Measurements from ENCODE around the gene CIRBP.

Gene CIRBP

DNA sequence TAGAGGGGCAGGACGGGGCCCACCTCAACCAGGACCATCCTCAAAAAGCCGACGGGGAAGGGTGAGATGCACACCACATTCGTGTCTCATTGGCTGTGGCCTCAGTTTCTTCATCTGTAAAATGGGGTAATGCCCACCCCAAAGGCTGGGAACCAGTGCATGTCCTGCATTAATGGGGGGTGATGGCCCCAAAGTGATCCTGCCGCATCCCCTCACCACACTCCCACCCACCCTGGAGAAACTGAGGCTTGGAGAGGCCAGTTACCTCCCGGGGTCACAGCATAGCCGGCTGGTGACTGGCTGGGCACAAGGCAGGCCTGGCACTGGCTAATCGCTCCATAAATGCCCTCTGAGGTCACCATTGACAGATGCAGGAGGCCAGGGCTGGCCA, 21.4 kb upstream of the CIRBP start:
- no peak for DNase-seq (ENCODE audit: low read depth)
- peak overlapping the region; percentile 39 for H3K4me3 ChIP-seq (ENCODE audit: low read length)
- TF ChIP-seq, protein P1, sequence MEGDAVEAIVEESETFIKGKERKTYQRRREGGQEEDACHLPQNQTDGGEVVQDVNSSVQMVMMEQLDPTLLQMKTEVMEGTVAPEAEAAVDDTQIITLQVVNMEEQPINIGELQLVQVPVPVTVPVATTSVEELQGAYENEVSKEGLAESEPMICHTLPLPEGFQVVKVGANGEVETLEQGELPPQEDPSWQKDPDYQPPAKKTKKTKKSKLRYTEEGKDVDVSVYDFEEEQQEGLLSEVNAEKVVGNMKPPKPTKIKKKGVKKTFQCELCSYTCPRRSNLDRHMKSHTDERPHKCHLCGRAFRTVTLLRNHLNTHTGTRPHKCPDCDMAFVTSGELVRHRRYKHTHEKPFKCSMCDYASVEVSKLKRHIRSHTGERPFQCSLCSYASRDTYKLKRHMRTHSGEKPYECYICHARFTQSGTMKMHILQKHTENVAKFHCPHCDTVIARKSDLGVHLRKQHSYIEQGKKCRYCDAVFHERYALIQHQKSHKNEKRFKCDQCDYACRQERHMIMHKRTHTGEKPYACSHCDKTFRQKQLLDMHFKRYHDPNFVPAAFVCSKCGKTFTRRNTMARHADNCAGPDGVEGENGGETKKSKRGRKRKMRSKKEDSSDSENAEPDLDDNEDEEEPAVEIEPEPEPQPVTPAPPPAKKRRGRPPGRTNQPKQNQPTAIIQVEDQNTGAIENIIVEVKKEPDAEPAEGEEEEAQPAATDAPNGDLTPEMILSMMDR (conservative IDR thresholded peaks at IDR 0.05; ENCODE audit: low read depth, low read length): no peak

DNA sequence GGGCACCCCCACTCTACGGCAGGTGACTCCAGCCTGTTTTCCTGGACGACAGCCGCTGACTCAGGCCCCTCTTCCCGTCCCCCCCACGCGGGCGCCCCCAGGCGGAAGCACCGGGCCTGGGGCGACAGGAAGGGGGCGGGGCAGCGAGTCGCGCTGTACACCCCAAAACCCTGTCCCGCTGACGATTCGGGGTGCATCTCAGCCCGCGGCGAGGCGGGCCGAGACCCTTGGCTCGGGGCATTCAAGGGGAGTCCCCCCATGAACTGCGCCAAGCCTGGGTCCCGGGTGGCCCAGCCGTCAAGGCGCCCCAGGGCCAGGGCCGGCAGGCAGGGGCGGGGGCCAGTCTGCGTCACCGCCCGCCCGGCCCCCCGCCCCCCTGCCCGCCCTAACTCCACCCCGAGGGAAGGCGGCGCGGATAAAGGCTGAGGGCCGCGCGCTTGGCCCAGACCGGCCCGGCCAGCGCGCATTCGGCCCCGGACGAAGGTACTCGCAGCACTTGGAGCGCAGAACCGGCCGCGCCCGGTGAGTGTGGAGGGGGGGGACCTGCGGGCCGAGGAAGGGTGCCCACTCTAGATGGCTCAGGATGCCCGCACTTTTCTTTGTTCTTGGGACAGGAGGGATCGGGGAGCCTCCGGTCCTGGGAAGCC, 20.9 kb upstream of the CIRBP start, which contains the start of gene MIDN:
MIDN (plus strand) TSS at position 445 of the 647 bp plus-strand sequence. CDS start 1,714 bp downstream, outside the sequence.
- H3K4me3 ChIP-seq (ENCODE audit: low read length): peak within 1 kb of the TSS; percentile 70
- no peak for DNase-seq (ENCODE audit: low read depth)
- TF ChIP-seq, protein P1 (conservative IDR thresholded peaks at IDR 0.05; ENCODE audit: low read depth, low read length): peak; percentile 50

DNA sequence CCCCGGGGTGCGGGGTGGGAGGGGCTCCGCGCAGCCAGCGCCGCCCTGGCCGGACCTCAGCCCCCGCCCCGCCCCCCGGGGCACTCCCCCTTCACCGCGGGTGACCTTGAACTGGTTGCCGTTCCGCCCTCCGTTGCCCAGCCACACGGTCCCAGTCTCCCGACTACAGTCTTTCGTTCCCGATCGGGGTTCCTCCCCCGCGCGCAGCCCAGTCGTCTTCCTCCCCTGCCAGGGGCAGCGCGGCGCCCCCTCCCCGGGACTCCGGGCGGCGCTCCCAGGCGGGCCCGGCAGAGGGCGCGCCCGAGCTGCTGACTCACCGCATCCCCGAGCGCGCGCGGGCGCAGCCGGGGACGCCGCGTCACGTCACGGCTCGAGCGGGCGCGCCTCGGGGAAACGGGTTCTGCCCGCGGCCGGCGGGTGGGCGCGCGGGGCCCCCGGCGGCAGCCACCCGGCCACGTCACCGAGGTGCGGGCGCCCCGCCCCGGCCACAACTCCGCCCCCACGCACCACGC, 20.3 kb upstream of the CIRBP start:
- no peak for DNase-seq (ENCODE audit: low read depth)
- H3K4me3 ChIP-seq (ENCODE audit: low read length): peak overlapping the region; percentile 70
- TF ChIP-seq, protein P1 (conservative IDR thresholded peaks at IDR 0.05; ENCODE audit: low read depth, low read length): peak; percentile 55

DNA sequence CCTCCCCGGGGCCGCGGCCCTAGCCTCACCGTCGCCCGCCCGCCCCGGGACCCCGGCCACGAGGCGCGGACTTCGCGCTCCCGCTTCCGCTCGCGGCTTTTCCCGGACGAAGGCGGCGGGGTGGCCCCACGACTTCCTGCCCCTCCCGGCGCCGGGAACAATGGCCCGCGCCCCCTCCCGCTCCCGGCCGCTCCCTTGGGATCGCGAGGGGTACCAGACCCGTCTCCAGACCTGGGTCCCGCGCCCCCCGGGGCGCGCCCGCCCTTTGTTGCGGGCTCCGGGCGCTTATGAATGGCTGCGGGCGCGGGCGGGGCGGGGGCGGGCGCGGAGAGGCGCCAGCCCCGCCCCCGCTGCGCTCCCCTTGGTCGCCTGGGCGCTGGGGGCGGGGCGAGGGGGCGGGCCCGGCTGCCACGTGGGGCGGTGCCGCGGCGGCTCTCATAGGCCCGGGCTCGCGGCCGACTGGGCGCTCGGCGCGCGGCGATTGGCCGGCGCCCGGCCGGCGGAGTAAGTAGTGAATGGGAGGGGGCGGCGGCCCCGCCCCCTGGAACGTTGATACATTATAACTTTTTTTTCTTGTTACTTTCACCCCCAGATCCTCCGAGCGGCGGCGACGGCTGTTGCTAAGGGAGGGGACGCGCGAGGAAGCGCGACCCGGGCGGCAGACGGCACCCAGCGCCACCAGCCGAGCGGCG, 19.7 kb upstream of the CIRBP start:
- peak overlapping the region; percentile 79 for H3K4me3 ChIP-seq (ENCODE audit: low read length)
- DNase-seq (ENCODE audit: low read depth): peak; percentile 81
- TF ChIP-seq, protein P1 (conservative IDR thresholded peaks at IDR 0.05; ENCODE audit: low read depth, low read length): no peak

DNA sequence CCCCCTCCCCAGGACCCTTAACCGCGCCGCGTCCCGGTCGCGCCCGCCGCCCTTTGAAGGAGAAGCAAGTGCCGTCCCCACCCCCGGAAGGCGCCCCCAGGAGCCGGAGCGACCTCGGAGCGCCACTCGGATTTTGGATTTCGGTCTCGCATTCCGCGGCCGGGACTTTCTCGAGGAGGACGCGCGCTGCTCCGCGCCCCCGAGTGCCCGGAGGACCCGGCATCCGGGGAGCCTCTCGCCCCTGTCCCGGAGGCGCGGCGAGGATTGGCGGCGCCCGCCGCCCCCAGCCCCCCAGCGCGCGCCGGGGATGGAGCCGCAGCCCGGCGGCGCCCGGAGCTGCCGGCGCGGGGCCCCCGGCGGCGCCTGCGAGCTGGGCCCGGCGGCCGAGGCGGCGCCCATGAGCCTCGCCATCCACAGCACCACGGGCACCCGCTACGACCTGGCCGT, 19.1 kb upstream of the CIRBP start:
- TF ChIP-seq, protein P1 (conservative IDR thresholded peaks at IDR 0.05; ENCODE audit: low read depth, low read length): no peak
- no peak for DNase-seq (ENCODE audit: low read depth)
- H3K4me3 ChIP-seq (ENCODE audit: low read length): peak overlapping the region; percentile 79

DNA sequence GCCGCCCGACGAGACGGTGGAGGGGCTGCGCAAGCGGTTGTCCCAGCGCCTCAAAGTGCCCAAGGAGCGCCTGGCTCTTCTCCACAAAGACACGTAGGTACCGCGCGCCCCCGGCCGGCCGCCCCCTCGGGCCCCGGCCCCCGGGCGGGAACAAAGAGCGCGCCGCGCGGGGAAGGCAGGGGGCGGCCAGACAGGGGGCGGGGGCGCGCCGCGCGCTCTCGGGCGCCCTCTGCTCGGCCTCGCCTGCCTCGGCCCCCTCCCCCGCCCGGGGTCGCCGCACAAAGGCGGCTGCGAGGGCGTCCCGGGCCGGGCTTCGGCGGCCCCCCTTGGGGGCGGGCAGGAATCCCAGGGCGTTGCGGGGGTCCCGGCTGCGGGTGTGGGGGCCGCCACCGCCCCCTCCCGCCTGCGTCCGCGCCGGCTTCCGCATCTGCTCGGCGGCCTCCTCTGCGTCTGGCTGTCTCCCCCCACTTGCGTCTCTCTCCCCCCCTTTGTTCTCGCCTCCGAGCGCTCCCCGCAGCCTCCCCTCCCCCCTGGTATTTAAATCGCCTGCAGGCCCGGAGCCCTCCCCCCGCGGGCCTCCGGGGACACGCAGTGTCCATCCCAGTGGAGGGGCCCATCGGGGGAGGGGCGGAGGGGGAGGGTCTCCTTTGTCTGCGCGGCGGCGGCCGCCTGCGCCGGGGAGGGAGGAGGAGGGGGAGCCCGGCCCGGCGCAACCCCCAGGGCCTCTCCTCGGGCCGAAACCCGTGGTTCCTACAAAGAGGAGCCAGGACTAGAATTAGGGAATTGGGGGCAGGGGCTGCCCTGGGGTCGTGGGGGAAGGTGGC, 18.5 kb upstream of the CIRBP start:
- TF ChIP-seq, protein P1 (conservative IDR thresholded peaks at IDR 0.05; ENCODE audit: low read depth, low read length): no peak
- H3K4me3 ChIP-seq (ENCODE audit: low read length): peak overlapping the region; percentile 79
- DNase-seq (ENCODE audit: low read depth): no peak
